Liver (tissue), 3 donors: ENCODE results near the gene ATXN7L1.

Source experiments
- SP1 ChIP-seq: IDR thresholded peaks from 2 replicates; pipeline ENCODE4 v1.6.1; 2018; ENCODE audit warnings: antibody characterized with exemption, mild to moderate bottlenecking
- TF ChIP-seq, protein P1 (sequence below): fragments of 150-350 bp; IDR thresholded peaks from 2 replicates; pipeline ENCODE4 v1.5.1; 2017; ENCODE audit warnings: improper control_type of control experiment, low read depth, low read length; ENCODE audit not compliant: missing input control
- TF ChIP-seq, protein P2 (sequence below): IDR thresholded peaks from 2 replicates; pipeline ENCODE4 v1.6.1; 2016; ENCODE audit warnings: antibody characterized with exemption
- donor health status: healthy.
- donor health status: healthy.

DNA sequence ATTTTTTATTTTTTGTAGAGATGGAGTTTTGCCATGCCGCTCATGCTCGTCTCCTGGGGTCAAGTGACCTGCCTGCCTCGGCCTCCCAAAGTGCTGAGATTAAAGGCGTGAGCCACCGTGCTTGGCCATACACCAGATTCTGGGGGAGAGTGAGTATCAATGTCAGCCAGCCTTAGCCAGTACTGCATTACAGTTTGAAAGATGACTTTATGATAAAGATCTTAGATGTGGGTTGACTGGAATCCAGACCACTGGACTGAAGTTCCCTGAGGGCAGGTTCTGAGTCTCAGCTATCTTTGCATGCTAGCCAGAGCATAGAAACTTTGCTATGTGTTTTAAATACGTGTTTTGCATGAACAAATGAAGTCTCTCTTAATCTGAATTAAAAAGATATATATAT, 177.9 kb downstream of the ATXN7L1 start:
- TF ChIP-seq, protein P1, sequence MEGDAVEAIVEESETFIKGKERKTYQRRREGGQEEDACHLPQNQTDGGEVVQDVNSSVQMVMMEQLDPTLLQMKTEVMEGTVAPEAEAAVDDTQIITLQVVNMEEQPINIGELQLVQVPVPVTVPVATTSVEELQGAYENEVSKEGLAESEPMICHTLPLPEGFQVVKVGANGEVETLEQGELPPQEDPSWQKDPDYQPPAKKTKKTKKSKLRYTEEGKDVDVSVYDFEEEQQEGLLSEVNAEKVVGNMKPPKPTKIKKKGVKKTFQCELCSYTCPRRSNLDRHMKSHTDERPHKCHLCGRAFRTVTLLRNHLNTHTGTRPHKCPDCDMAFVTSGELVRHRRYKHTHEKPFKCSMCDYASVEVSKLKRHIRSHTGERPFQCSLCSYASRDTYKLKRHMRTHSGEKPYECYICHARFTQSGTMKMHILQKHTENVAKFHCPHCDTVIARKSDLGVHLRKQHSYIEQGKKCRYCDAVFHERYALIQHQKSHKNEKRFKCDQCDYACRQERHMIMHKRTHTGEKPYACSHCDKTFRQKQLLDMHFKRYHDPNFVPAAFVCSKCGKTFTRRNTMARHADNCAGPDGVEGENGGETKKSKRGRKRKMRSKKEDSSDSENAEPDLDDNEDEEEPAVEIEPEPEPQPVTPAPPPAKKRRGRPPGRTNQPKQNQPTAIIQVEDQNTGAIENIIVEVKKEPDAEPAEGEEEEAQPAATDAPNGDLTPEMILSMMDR, result no peak
- TF ChIP-seq, protein P2, sequence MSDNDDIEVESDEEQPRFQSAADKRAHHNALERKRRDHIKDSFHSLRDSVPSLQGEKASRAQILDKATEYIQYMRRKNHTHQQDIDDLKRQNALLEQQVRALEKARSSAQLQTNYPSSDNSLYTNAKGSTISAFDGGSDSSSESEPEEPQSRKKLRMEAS, result no peak
- TF ChIP-seq SP1, result no peak
